ENCODE results near the gene GPR146.

The GPR146 gene

DNA sequence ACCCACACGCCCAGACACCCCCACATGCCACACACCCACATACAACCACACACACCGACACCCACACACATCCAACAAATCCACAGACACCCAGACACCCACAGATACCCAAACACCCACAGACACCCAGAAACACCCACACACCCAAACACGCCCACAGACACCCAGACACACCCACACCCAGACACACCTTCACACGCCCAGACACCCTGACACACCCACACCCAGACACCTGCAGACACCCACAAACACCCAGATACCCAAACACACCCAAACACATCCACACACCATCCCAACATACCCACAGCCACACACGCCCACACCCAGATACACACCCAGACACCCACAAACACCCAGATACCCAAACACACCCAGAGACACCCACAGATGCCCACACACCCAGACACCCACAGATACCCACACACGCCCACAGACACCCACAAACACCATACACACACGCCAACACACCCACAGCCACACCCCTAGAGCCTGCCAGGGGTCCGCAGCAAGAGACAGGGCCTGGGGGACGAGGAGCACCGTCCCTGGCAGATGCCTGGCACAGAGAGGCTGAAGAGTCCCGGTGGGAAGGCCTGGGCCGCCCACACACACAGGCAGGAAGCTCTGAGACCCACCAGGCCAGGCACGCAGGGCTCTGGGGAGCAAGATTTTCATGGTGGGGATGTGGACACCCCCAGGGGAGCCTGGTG lies 32.9 kb upstream of the GPR146 start:
- no peak for DNase-seq

GRCh38 chr7:1012004-1012715 lies 32.2 kb upstream of the GPR146 start:
- DNase-seq: no peak

DNA sequence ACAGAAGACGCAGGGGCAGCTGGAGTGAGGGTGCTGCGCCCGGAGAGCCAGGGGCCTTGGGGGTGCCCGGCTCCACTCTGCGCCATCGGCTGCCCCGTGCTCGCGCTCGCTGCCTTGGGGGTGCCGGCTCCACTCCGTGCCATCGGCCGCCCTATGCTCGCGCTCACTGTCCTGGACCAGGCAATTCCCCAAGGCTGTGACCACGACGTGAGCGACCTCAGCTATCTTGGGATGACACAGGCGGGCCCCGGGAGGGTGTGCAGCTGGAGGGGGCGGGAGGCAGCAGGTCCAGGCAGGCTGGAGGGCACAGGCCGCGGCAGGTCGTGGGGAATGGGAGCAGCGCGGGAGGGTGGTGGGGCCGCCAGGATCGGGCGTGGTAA lies 31.6 kb upstream of the GPR146 start:
- no peak for DNase-seq

GRCh38 chr7:1013581-1013980 lies 30.8 kb upstream of the GPR146 start:
- DNase-seq: no peak

- no peak for DNase-seq
Observed at GRCh38 chr7:1014681-1015080, 29.7 kb upstream of the GPR146 start.

DNA sequence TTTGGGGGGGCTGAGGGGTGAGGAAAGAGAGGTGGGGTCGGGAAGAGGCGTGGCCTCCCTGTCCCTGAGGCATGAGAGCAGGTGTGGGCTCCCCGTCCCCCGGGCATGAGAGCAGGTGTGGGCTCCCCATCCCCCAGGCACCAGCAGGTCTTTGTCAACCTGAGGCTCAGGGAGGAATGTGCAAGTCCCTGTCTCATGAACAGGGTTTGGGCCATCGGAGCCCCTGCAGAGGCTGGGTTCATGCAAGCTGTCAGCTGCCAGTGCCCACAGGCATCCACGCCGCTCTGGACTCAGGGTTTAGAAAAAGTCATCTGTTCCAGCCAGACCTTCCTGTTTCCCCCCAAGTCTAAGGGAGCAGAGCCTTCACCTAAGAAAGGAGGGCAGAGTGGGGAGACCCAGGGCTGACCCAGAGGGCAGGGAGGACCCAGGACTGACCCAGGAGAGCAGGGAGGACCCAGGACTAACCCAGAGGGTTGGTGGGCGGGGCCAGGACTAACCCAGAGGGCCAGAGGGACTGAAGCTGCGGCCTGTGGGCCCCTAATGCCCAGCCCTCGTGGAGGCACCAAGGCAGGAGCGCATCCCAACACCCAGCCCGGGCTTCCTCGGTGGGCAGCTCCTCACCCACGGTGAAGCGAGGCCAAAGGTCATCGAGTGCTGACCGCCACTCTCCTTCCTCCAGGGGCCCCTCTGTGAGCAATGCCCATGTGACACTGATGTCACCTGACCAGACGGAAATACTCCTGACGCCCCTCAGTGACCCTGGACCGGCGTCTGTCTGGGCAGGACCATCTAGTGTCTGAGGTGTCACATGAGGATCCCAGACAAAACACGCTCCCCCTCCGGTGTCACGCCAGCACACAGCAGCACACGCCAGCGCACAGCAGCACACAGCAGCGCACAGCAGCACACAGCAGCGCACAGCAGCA lies 28.9 kb upstream of the GPR146 start:
- DNase-seq: no peak

DNA sequence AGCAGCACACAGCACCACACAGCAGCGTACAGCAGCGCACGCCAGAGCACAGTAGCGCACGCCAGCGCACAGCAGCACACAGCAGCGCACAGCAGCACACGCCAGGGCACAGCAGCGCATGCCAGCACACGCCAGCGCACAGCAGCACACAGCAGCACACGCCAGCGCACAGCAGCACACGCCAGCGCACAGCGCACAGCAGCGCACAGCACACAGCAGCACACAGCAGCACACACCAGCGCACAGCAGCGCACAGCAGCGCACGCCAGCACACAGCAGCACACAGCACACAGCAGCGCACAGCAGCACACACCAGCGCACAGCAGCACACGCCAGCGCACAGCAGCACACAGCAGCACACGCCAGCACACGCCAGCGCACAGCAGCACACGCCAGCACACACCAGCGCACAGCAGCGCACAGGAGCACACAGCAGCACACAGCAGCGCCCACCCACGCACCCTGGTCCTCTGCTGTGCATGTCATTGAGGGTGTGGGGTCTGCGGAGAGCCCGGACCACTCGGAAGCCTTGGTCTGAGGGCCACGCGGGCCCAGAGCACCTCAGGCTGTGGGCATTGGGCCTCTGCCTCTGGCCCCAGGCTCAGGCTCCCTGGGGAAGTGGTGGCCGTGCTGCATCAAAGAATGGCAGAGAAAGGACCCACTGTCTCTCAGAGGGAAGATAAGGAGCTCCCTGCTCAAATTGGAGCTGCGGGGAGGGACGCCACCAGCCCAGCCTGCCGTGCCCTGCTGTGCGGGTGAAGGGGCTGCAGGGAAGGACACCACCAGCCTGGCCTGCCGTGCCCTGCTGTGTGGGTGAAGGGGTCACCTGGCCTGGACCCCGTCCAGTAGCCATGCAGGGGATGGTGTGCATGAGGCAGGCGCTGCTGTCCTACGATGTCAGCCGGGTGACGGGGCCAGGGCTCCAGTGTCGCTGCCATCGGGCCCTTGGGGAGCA lies 27.5 kb upstream of the GPR146 start:
- DNase-seq: no peak

DNA sequence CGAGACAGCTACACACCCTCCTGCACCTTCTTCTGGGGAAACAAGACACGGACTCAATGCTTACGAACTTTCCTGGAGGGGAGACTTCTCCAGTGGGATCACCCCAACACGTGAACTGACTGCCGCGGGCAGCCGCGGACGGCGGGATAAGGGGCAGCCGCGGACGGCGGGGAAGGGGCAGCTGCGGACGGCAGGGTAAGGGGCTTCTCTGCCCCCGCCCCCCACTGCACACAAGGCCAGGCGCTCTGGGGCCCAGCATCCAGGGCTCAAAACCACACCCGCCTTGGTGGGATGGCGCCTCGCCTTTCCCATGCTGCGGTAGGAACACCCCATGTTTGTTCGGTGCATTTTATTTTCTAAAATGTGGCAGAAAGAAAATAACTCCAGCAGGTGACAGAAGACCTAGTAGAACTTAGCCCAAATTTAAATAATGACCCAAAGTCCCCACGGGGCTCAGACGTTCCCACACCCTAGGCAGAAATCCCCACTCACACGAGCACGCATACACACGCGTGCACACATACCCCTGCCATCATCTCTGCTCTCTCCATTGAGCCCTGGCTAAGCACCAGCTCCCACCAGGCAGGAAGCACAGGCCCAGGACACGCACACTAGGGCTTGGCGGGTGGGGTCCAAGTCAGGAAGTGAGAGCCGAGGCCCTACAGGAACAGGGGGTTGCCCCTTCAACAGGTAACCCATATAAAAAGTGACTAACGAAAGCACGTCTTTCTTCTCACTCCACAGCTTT lies 26.6 kb upstream of the GPR146 start:
- DNase-seq: no peak

DNA sequence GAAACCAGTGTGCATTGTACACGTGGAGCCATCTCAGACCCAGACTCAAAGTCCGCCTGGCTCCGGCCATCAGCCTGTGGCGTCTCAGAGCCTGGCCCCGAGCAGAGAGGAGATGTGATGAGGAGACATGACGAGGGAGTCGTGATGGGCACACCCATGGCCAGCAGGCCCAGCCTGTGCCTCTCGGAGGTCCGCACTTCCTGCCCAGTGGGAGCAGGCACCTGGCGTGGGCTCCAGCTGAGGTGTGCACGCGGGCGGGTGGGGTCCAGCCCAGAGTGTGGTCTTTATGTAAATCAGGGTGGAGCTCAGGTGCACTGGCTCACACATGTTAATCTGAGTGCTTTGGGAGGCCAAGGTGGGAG lies 26.0 kb upstream of the GPR146 start:
- DNase-seq: no peak

- no peak for DNase-seq
Observed at GRCh38 chr7:1019255-1019785, 25.0 kb upstream of the GPR146 start.

- no peak for DNase-seq
Observed at GRCh38 chr7:1019789-1020610, 24.3 kb upstream of the GPR146 start.

DNA sequence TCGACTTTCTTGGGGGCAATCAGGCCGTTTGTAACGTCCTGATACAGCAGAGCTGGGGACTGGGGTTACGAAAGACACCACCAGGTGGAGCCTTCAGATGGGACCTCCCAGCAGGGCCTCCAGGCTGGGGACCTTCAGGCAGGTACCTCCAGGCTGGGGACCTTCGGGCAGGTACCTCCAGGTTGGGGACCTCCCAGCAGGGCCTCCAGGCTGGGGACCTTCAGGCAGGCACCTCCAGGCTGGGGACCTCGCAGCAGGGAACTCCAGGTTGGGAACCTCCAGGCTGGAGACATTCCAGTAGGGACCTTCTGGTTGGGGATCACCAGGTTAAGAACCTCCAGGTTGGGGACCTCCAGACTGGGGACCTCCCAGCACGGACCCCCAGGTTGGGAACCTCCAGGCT lies 23.5 kb upstream of the GPR146 start:
- DNase-seq: no peak

GRCh38 chr7:1021366-1021765 lies 23.0 kb upstream of the GPR146 start:
- DNase-seq: no peak

- no peak for DNase-seq
Observed at GRCh38 chr7:1021931-1022330, 22.4 kb upstream of the GPR146 start.

DNA sequence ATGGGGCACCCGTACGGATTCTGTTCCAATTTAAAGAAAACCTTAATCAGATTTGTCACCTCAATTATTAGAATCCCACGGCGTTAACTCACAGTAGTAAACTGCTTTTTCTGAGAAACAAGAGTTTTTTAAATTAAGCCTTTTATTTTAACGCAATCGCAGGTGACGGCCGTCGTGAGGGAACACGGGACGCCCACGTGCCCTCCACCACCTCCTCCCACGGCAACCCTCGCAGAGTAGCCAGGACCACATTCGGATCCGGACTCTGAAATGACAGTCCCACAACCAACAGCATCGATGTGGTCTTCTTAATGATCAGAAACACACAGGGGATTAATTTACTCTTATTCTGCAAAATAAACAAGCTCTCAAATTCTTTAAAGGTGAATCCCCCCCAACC lies 22.0 kb upstream of the GPR146 start:
- DNase-seq: no peak

GRCh38 chr7:1022801-1023465 lies 21.4 kb upstream of the GPR146 start:
- DNase-seq: no peak

GRCh38 chr7:1024331-1024841 lies 20.0 kb upstream of the GPR146 start:
- DNase-seq: no peak

GRCh38 chr7:1024876-1025742 lies 19.2 kb upstream of the GPR146 start:
- DNase-seq: no peak
